H9 (cell line): ENCODE data around the gene CYGB. TPM values are rescaled to one million over a fixed set of nuclear protein-coding genes. Genes with fewer than 3 reads are reported as not detected.

Experiments used
- DNase-seq: peaks from one replicate; pipeline ENCODE4 v3.0.0-alpha.2; 2017
- H2AFZ ChIP-seq: one replicate; pipeline ENCODE4 v1.6.1; 2013; ENCODE audit warnings: mild to moderate bottlenecking, low read length, control low read depth, moderate library complexity
- H2AK5ac ChIP-seq: 2 replicates; pipeline ENCODE4 v1.6.1; 2013; ENCODE audit warnings: low read length, control low read depth, mixed read lengths; ENCODE audit not compliant: insufficient read length
- H2BK120ac ChIP-seq: one replicate; pipeline ENCODE4 v1.6.1; 2013; ENCODE audit warnings: low read depth, mild to moderate bottlenecking, low read length, control low read depth, inconsistent platforms; ENCODE audit not compliant: poor library complexity, severe bottlenecking
- H2BK12ac ChIP-seq: 2 replicates; pipeline ENCODE4 v1.6.1; 2013; ENCODE audit warnings: low read length, control low read depth, mixed read lengths, low read depth; ENCODE audit not compliant: insufficient read length
- H2BK15ac ChIP-seq: 2 replicates; pipeline ENCODE4 v1.6.1; 2013; ENCODE audit warnings: low read depth, low read length, control low read depth
- H2BK20ac ChIP-seq: one replicate; pipeline ENCODE4 v1.6.1; 2013; ENCODE audit warnings: low read depth, mild to moderate bottlenecking, low read length, control low read depth, inconsistent platforms; ENCODE audit not compliant: poor library complexity, severe bottlenecking
- H2BK5ac ChIP-seq: 2 replicates; pipeline ENCODE4 v1.6.1; 2013; ENCODE audit warnings: low read length, control low read depth, mixed read lengths; ENCODE audit not compliant: insufficient read length
- H3K14ac ChIP-seq: 2 replicates; pipeline ENCODE4 v1.6.1; 2013; ENCODE audit warnings: low read length, control low read depth; ENCODE audit not compliant: insufficient read depth
- H3K18ac ChIP-seq: 2 replicates; pipeline ENCODE4 v1.6.1; 2013; ENCODE audit warnings: low read depth, mild to moderate bottlenecking, mixed read lengths, low read length, control low read depth; ENCODE audit not compliant: insufficient read length
- H3K23ac ChIP-seq: 2 replicates; pipeline ENCODE4 v1.6.1; 2013; ENCODE audit warnings: low read length, control low read depth, mixed read lengths, low read depth; ENCODE audit not compliant: insufficient read length
- H3K23me2 ChIP-seq: 2 replicates; pipeline ENCODE4 v1.6.1; 2013; ENCODE audit warnings: low read depth, mild to moderate bottlenecking, mixed read lengths, low read length, control low read depth; ENCODE audit not compliant: insufficient read length, poor library complexity, severe bottlenecking
- H3K27ac ChIP-seq: 2 replicates; pipeline ENCODE4 v1.5.1; 2013; ENCODE audit warnings: low read length, control low read depth, mixed read lengths, low read depth; ENCODE audit not compliant: insufficient read length
- H3K27me3 ChIP-seq: 2 replicates; pipeline ENCODE4 v1.6.1; 2013; ENCODE audit warnings: low read length, control low read depth, inconsistent platforms; ENCODE audit not compliant: insufficient read depth
- H3K4ac ChIP-seq: 2 replicates; pipeline ENCODE4 v1.6.1; 2013; ENCODE audit warnings: low read depth, mild to moderate bottlenecking, control low read depth, inconsistent platforms, low read length, moderate library complexity
- H3K4me1 ChIP-seq: 2 replicates; pipeline ENCODE4 v1.6.1; 2013; ENCODE audit warnings: low read length, control low read depth, inconsistent platforms; ENCODE audit not compliant: insufficient read depth
- H3K4me2 ChIP-seq: 2 replicates; pipeline ENCODE4 v1.6.1; 2013; ENCODE audit warnings: low read length, control low read depth, mixed read lengths; ENCODE audit not compliant: insufficient read length, insufficient read depth
- H3K56ac ChIP-seq: 2 replicates; pipeline ENCODE4 v1.6.1; 2013; ENCODE audit warnings: low read depth, mild to moderate bottlenecking, mixed read lengths, low read length, control low read depth; ENCODE audit not compliant: insufficient read length
- H3K79me1 ChIP-seq: 2 replicates; pipeline ENCODE4 v1.6.1; 2013; ENCODE audit warnings: low read depth, mild to moderate bottlenecking, moderate library complexity, low read length, control low read depth, inconsistent platforms; ENCODE audit not compliant: insufficient read depth, poor library complexity, severe bottlenecking
- H3K79me2 ChIP-seq: 2 replicates; pipeline ENCODE4 v1.6.1; 2013; ENCODE audit warnings: low read length, control low read depth, inconsistent platforms; ENCODE audit not compliant: insufficient read depth
- H3K9ac ChIP-seq: 2 replicates; pipeline ENCODE4 v1.6.1; 2013; ENCODE audit warnings: low read length, control low read depth, mixed read lengths; ENCODE audit not compliant: insufficient read length; ENCODE audit errors: extremely low read depth
- H3K9me3 ChIP-seq: one replicate; pipeline ENCODE4 v1.6.1; 2013; ENCODE audit warnings: low read depth, low read length, inconsistent platforms; ENCODE audit not compliant: control insufficient read depth
- H3T11ph ChIP-seq: one replicate; pipeline ENCODE4 v1.6.1; 2013; ENCODE audit warnings: mild to moderate bottlenecking, low read length, control low read depth, inconsistent platforms
- H4K20me1 ChIP-seq: one replicate; pipeline ENCODE4 v1.6.1; 2013; ENCODE audit not compliant: control insufficient read depth, insufficient read length, insufficient read depth
- H4K5ac ChIP-seq: 2 replicates; pipeline ENCODE4 v1.6.1; 2013; ENCODE audit warnings: low read depth, mild to moderate bottlenecking, mixed read lengths, low read length, control low read depth; ENCODE audit not compliant: insufficient read length
- H4K8ac ChIP-seq: replicated peaks from 2 replicates; pipeline ENCODE4 v1.6.1; 2013; ENCODE audit warnings: low read length, control low read depth, mixed read lengths, low read depth; ENCODE audit not compliant: insufficient read length
- H4K91ac ChIP-seq: 2 replicates; pipeline ENCODE4 v1.6.1; 2013; ENCODE audit warnings: low read depth, mild to moderate bottlenecking, moderate library complexity, mixed read lengths, low read length, control low read depth; ENCODE audit not compliant: insufficient read length
- H3K27ac Mint-ChIP-seq, 3 experiments: 2 replicates in 2 of 3; 3 replicates in 1 of 3; pipeline ENCODE4 v1.8.0; 2020 to 2021; ENCODE audit warnings: mixed read lengths in 3 of 3, mild to moderate bottlenecking in 1 of 3, moderate library complexity in 1 of 3
- H3K27me3 Mint-ChIP-seq: 2 replicates; pipeline ENCODE4 v1.8.0; 2021; ENCODE audit warnings: low read depth, mild to moderate bottlenecking, moderate library complexity, mixed read lengths
- H3K36me3 Mint-ChIP-seq, 3 experiments: 2 replicates in 2 of 3; 3 replicates in 1 of 3; pipeline ENCODE4 v1.8.0; 2020 to 2021; ENCODE audit warnings: low read depth in 3 of 3, mixed read lengths in 3 of 3; ENCODE audit not compliant: insufficient read depth in 1 of 3
- H3K4me1 Mint-ChIP-seq, 2 experiments: 2 replicates each; pipeline ENCODE4 v1.8.0; 2020; ENCODE audit warnings: mixed read lengths in 2 of 2
- H3K4me3 Mint-ChIP-seq, 2 experiments: 2 replicates in 1 of 2; 3 replicates in 1 of 2; pipeline ENCODE4 v1.8.0; 2020 to 2021; ENCODE audit warnings: mild to moderate bottlenecking in 2 of 2, mixed read lengths in 2 of 2, moderate library complexity in 1 of 2
- H3K9me3 Mint-ChIP-seq, 2 experiments: 2 replicates in 1 of 2; 3 replicates in 1 of 2; pipeline ENCODE4 v1.8.0; 2020; ENCODE audit warnings: mild to moderate bottlenecking in 2 of 2, mixed read lengths in 2 of 2, moderate library complexity in 1 of 2
- WGBS: extraction: QIAGEN DNeasy Blood & Tissue Kit; methylation state at CpG from one replicate; pipeline ENCODE4 v1.1.7; 2013; ENCODE audit warnings: missing lambda C conversion rate, low lambda C conversion rate, mixed read lengths; ENCODE audit not compliant: insufficient read length; ENCODE audit errors: extremely low coverage; 5-methylcytosine and 5-hydroxymethylcytosine counted together
- total RNA-seq: library from RNA; stranded (reverse); gene quantifications from 2 replicates; pipeline ENCODE4 v1.2.1, GENCODE V29; 2021
- TF ChIP-seq, protein P1 (sequence below): fragments of 200-600 bp; sonication (generic); conservative IDR thresholded peaks from 3 replicates; pipeline ENCODE4 v1.8.0; 2021; ENCODE audit warnings: antibody characterized with exemption, mild to moderate bottlenecking

CYGB gene
- total RNA-seq, 1 experiment from 2014 or later = 2.4 TPM

- Histone ChIP-seq H3K79me2 (no peaks in the 10 kb centered on the region), H4K20me1 (no peaks in the 10 kb centered on the region), H2BK12ac (no peak overlapping the region), H4K91ac (no peak overlapping the region), H3K27me3 (no peaks in the 10 kb centered on the region), H2AK5ac (no peak overlapping the region), H2BK5ac (no peak overlapping the region), H3K4me2 (no peak overlapping the region), H2AFZ (no peak overlapping the region), H2BK120ac (no peak overlapping the region), H3K79me1 (no peaks in the 10 kb centered on the region), H3K4me1 (no peaks in the 10 kb centered on the region; the same call in 1 of the 2 replicates), H3K9me3 (no peaks in the 10 kb centered on the region), H3K23me2 (peaks cover 6% of the 10 kb centered on the region), H2BK20ac (no peak overlapping the region), H3K9ac (no peak overlapping the region), H3K23ac (no peak overlapping the region), H3K56ac (no peak overlapping the region), H3T11ph (no peak overlapping the region), H4K8ac (no peak overlapping the region), H3K4ac (no peak overlapping the region), H4K5ac (no peak overlapping the region), H2BK15ac (no peak overlapping the region), H3K14ac (no peak overlapping the region), H3K27ac (no peak overlapping the region), H3K18ac (no peak overlapping the region)
- Mint-ChIP-seq H3K4me1 (peaks cover 45 to 62% of the 10 kb centered on the region in 2 experiments), H3K9me3 (no peaks in the 10 kb centered on the region; a peak in 1 of 5 replicates), H3K27me3 (peaks cover 7% of the 10 kb centered on the region), H3K4me3 (no peak overlapping the region), H3K27ac (no peak overlapping the region), H3K36me3 (no peaks in the 10 kb centered on the region; a peak in 2 of 7 replicates)
- WGBS = no CpG with 5 or more reads among the region's 16 CpGs
- TF ChIP-seq, protein P1, sequence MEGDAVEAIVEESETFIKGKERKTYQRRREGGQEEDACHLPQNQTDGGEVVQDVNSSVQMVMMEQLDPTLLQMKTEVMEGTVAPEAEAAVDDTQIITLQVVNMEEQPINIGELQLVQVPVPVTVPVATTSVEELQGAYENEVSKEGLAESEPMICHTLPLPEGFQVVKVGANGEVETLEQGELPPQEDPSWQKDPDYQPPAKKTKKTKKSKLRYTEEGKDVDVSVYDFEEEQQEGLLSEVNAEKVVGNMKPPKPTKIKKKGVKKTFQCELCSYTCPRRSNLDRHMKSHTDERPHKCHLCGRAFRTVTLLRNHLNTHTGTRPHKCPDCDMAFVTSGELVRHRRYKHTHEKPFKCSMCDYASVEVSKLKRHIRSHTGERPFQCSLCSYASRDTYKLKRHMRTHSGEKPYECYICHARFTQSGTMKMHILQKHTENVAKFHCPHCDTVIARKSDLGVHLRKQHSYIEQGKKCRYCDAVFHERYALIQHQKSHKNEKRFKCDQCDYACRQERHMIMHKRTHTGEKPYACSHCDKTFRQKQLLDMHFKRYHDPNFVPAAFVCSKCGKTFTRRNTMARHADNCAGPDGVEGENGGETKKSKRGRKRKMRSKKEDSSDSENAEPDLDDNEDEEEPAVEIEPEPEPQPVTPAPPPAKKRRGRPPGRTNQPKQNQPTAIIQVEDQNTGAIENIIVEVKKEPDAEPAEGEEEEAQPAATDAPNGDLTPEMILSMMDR = no peak
- DNase-seq = no peak
These were observed 41.7 kb downstream of the CYGB start for GRCh38 chr17:76495663-76496400.
